LNCAP (cell line): ENCODE measurements around the gene ANOS1.

Experiments used
- TF ChIP-seq, protein P1 (sequence below): fragments of 450-650 bp; IDR thresholded peaks from 2 replicates; pipeline ENCODE4 v1.5.1; 2017; ENCODE audit warnings: mild to moderate bottlenecking

ANOS1 gene

GRCh38 chrX:8639949-8640475, 91.9 kb downstream of the ANOS1 start:
- TF ChIP-seq, protein P1, sequence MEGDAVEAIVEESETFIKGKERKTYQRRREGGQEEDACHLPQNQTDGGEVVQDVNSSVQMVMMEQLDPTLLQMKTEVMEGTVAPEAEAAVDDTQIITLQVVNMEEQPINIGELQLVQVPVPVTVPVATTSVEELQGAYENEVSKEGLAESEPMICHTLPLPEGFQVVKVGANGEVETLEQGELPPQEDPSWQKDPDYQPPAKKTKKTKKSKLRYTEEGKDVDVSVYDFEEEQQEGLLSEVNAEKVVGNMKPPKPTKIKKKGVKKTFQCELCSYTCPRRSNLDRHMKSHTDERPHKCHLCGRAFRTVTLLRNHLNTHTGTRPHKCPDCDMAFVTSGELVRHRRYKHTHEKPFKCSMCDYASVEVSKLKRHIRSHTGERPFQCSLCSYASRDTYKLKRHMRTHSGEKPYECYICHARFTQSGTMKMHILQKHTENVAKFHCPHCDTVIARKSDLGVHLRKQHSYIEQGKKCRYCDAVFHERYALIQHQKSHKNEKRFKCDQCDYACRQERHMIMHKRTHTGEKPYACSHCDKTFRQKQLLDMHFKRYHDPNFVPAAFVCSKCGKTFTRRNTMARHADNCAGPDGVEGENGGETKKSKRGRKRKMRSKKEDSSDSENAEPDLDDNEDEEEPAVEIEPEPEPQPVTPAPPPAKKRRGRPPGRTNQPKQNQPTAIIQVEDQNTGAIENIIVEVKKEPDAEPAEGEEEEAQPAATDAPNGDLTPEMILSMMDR = no peak

GRCh38 chrX:8636497-8636896, 95.4 kb downstream of the ANOS1 start:
- TF ChIP-seq, protein P1 = no peak

DNA sequence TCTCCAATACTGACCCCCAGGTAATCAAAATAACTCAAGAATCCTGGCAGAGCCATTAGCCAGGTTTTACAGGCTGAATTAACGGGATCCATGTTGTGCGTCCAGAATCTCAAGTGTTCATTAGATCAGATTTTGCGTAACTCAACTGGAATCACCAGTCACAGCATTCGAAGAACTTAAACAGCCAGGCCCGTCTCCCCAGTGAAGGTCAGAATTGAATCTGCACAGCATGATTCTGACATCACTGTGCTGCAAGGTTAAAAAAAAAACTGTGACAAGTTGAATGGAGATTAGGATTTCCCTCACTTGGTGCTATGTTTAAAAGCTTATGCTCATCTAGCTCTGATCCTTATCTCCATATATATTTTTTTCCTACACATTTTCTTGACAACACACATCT, 96.1 kb downstream of the ANOS1 start:
- TF ChIP-seq, protein P1 = no peak

- TF ChIP-seq, protein P1 = no peak
Measured at GRCh38 chrX:8632924-8633323, 99.0 kb downstream of the ANOS1 start.

GRCh38 chrX:8629871-8630270, 102.1 kb downstream of the ANOS1 start:
- TF ChIP-seq, protein P1 = no peak

- TF ChIP-seq, protein P1 = no peak
Measured at GRCh38 chrX:8627796-8628195, 104.1 kb downstream of the ANOS1 start.

GRCh38 chrX:8607326-8607725, 124.6 kb downstream of the ANOS1 start:
- TF ChIP-seq, protein P1 = no peak

DNA sequence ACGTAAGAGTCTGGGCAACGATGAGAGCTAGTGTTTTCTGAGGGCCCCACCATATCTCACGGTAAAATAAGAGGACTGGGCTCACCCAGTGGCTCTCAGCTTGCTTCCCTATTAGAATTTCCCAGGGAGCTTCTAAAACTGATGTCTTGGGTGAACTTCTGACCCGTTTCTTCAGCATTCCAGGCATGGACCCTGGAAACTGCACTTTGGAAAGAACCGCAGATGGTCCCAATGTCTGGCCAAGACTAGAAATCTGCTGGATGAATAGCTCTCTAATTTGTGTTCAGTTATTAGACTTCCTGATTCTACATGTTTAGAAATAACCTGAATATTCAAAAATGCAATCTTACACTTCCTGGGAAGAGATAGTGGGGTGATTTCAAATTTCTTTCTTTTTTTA, 127.8 kb downstream of the ANOS1 start:
- TF ChIP-seq, protein P1 = no peak
